Measurements from ENCODE around the gene PRR16. TPM values are rescaled to one million over a fixed set of nuclear protein-coding genes. Genes with fewer than 3 reads are reported as not detected.

The PRR16 gene
- total RNA-seq, 1 experiment from 2014 or later = not detected

DNA sequence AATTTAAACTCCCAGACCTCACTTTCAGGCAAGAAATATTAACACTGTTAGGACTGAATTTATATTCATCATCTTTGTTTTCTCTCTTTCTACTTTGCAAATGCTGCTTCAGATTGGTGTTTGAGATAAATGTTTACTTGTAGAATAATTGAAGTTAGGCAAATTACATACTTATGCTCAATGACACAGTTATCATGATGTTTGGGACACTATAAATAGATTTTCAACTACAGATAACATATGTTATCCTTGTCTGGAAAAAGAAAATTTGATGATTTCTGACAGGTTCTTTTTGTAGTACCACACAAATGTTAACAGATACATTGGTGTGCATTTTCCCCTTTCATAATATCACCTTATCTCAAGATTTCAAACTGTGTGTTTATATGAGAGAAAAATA, 7.9 kb downstream of the PRR16 start:
- ChIA-PET POLR2A (no interaction called here), CTCF (no interaction called here)
- no TSS peak for BruUV-seq (replicated peaks)
- Histone ChIP-seq H3K4me1 (ENCODE audit: control insufficient read depth, insufficient read depth, low read length) (no peaks in the 10 kb centered on the region), H3K9me3 (ENCODE audit: control insufficient read depth, insufficient read depth, low read depth, low read length) (no peaks in the 10 kb centered on the region), H3K27me3 (ENCODE audit: control insufficient read depth, insufficient read depth, low read length) (peaks cover under 1% of the 10 kb centered on the region; the same call in 1 of the 2 replicates), H3K27ac (ENCODE audit: low read length) (no peak overlapping the region), H3K4me3 (ENCODE audit: low read depth in 2 of 2, low read length in 2 of 2) (no peak overlapping the region), H3K36me3 (ENCODE audit: control insufficient read depth, insufficient read depth, low read length) (no peaks in the 10 kb centered on the region)
- in situ Hi-C loops (cut with HindIII; ENCODE audit: low pct_unique_long_range_greater_than_20kb, low sequenced_read_pairs) = no loop called here
- TF ChIP-seq TCF7L2 (IDR thresholded peaks at IDR 0.05; ENCODE audit: low read depth, low read length) = no peak
- DNase-seq (ENCODE audit: low read depth, low spot score) (no peak), ATAC-seq (no peak)
- intact Hi-C loops (cut with micrococcal nuclease; ENCODE audit: unreplicated experiment) = no loop called here

- Histone ChIP-seq H3K4me1 (ENCODE audit: control insufficient read depth, insufficient read depth, low read length) (no peaks in the 10 kb centered on the region), H3K4me3 (ENCODE audit: low read depth in 2 of 2, low read length in 2 of 2) (no peak overlapping the region), H3K36me3 (ENCODE audit: control insufficient read depth, insufficient read depth, low read length) (no peaks in the 10 kb centered on the region), H3K9me3 (ENCODE audit: control insufficient read depth, insufficient read depth, low read depth, low read length) (no peaks in the 10 kb centered on the region), H3K27ac (ENCODE audit: low read length) (no peak overlapping the region), H3K27me3 (ENCODE audit: control insufficient read depth, insufficient read depth, low read length) (no peaks in the 10 kb centered on the region)
- no peak for TF ChIP-seq SIN3A (IDR thresholded peaks at IDR 0.05; ENCODE audit: borderline replicate concordance, insufficient read depth, low read depth, low read length)
- DNase-seq (ENCODE audit: low read depth, low spot score) (no peak), ATAC-seq (no peak)
- BruUV-seq (replicated peaks) = no TSS peak
- POLR2A ChIA-PET = no interaction called here
- CTCF ChIA-PET = no interaction called here
- in situ Hi-C loops (cut with HindIII; ENCODE audit: low pct_unique_long_range_greater_than_20kb, low sequenced_read_pairs) (no loop called here), intact Hi-C loops (cut with micrococcal nuclease; ENCODE audit: unreplicated experiment) (no loop called here)
These were observed 8.8 kb downstream of the PRR16 start for GRCh38 chr5:120472911-120473310.

GRCh38 chr5:120473332-120473731, 9.2 kb downstream of the PRR16 start:
- no peak for DNase-seq (ENCODE audit: low read depth, low spot score)
- intact Hi-C loops (cut with micrococcal nuclease; ENCODE audit: unreplicated experiment) (no loop called here), in situ Hi-C loops (cut with HindIII; ENCODE audit: low pct_unique_long_range_greater_than_20kb, low sequenced_read_pairs) (no loop called here)
- ChIA-PET CTCF (no interaction called here), POLR2A (no interaction called here)
- no peaks in the 10 kb centered on the region for H3K9me3 ChIP-seq (ENCODE audit: control insufficient read depth, insufficient read depth, low read depth, low read length)
- TF ChIP-seq, protein P1, sequence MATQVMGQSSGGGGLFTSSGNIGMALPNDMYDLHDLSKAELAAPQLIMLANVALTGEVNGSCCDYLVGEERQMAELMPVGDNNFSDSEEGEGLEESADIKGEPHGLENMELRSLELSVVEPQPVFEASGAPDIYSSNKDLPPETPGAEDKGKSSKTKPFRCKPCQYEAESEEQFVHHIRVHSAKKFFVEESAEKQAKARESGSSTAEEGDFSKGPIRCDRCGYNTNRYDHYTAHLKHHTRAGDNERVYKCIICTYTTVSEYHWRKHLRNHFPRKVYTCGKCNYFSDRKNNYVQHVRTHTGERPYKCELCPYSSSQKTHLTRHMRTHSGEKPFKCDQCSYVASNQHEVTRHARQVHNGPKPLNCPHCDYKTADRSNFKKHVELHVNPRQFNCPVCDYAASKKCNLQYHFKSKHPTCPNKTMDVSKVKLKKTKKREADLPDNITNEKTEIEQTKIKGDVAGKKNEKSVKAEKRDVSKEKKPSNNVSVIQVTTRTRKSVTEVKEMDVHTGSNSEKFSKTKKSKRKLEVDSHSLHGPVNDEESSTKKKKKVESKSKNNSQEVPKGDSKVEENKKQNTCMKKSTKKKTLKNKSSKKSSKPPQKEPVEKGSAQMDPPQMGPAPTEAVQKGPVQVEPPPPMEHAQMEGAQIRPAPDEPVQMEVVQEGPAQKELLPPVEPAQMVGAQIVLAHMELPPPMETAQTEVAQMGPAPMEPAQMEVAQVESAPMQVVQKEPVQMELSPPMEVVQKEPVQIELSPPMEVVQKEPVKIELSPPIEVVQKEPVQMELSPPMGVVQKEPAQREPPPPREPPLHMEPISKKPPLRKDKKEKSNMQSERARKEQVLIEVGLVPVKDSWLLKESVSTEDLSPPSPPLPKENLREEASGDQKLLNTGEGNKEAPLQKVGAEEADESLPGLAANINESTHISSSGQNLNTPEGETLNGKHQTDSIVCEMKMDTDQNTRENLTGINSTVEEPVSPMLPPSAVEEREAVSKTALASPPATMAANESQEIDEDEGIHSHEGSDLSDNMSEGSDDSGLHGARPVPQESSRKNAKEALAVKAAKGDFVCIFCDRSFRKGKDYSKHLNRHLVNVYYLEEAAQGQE (IDR thresholded peaks at IDR 0.05; ENCODE audit: insufficient read depth in 1 of 2, low read depth in 2 of 2, low read length in 1 of 2) = no peak
- TF ChIP-seq SIN3A (IDR thresholded peaks at IDR 0.05; ENCODE audit: borderline replicate concordance, insufficient read depth, low read depth, low read length) (no peak), CTCF (IDR thresholded peaks at IDR 0.05) (no peak), TCF7L2 (IDR thresholded peaks at IDR 0.05; ENCODE audit: low read depth, low read length) (no peak), POLR2AphosphoS5 (IDR thresholded peaks at IDR 0.05; ENCODE audit: low read depth, low read length) (no peak)
- ATAC-seq = no peak
- no peak overlapping the region for H3K4me3 ChIP-seq (ENCODE audit: low read depth in 2 of 2, low read length in 2 of 2)
- H3K4me1 ChIP-seq (ENCODE audit: control insufficient read depth, insufficient read depth, low read length) = no peaks in the 10 kb centered on the region
- no TSS peak for BruUV-seq (replicated peaks)
- H3K27ac ChIP-seq (ENCODE audit: low read length) = no peak overlapping the region
- H3K36me3 ChIP-seq (ENCODE audit: control insufficient read depth, insufficient read depth, low read length) = no peaks in the 10 kb centered on the region
- H3K27me3 ChIP-seq (ENCODE audit: control insufficient read depth, insufficient read depth, low read length) = no peaks in the 10 kb centered on the region

Measured in Panc1 (cell line).